Tibial artery (tissue), 4 donors: ENCODE data around the gene UGT8.
"Not testable (repeated sequence)": the region's sequence is repeated elsewhere in the genome, so short reads cannot be mapped to it uniquely, and the experiment has no call there.

ENCODE experiments used
- DNase-seq, 2 donors: peaks; one replicate each; pipeline ENCODE4 v3.0.0-alpha.2; 2019
- H3K27ac ChIP-seq, 2 donors: fragments of 200-600 bp; sonication (generic) in 1 of 2; 1 replicate in 1 of 2; 2 replicates in 1 of 2; pipeline ENCODE4 v1.5.1; 2018 to 2019; ENCODE audit warnings: mild to moderate bottlenecking in 1 of 2
- H3K27me3 ChIP-seq, 2 donors: fragments of 200-600 bp; sonication (generic) in 1 of 2; one replicate each; pipeline versions ENCODE4 v1.5.1 to v1.6.0; 2016 to 2019
- H3K36me3 ChIP-seq, 3 donors: fragments of 200-600 bp; sonication (generic) in 2 of 3; one replicate each; pipeline ENCODE4 v1.5.1; 2016 to 2019; ENCODE audit warnings: mild to moderate bottlenecking in 2 of 3
- H3K4me1 ChIP-seq, 4 donors: fragments of 200-600 bp; sonication (generic) in 2 of 4; 1 replicate in 3 of 4; 2 replicates in 1 of 4; pipeline ENCODE4 v1.5.1; 2016 to 2019
- H3K4me3 ChIP-seq, 2 donors: fragments of 200-600 bp; sonication (generic) in 1 of 2; 1 replicate in 1 of 2; 2 replicates in 1 of 2; pipeline ENCODE4 v1.5.1; 2018 to 2019; ENCODE audit warnings: mild to moderate bottlenecking in 2 of 2
- H3K9me3 ChIP-seq, 3 donors: fragments of 200-600 bp; sonication (generic) in 1 of 3; one replicate each; pipeline ENCODE4 v1.5.1; 2016 to 2019
- intact Hi-C: fragments of 100-400 bp; cut with DNase I; formaldehyde crosslinking; loops from one replicate; pipeline ENCODE4 v1.15.0; 2023; ENCODE audit warnings: low total_unique reads
- TF ChIP-seq, protein P1 (sequence below), 2 experiments: fragments of 200-600 bp in 1 of 2; fragments of 450-650 bp in 1 of 2; IDR thresholded peaks; one replicate each; pipeline ENCODE4 v1.5.1; 2017 to 2019; ENCODE audit warnings: antibody characterized with exemption in 2 of 2, mild to moderate bottlenecking in 1 of 2, moderate library complexity in 1 of 2

Gene UGT8

DNA sequence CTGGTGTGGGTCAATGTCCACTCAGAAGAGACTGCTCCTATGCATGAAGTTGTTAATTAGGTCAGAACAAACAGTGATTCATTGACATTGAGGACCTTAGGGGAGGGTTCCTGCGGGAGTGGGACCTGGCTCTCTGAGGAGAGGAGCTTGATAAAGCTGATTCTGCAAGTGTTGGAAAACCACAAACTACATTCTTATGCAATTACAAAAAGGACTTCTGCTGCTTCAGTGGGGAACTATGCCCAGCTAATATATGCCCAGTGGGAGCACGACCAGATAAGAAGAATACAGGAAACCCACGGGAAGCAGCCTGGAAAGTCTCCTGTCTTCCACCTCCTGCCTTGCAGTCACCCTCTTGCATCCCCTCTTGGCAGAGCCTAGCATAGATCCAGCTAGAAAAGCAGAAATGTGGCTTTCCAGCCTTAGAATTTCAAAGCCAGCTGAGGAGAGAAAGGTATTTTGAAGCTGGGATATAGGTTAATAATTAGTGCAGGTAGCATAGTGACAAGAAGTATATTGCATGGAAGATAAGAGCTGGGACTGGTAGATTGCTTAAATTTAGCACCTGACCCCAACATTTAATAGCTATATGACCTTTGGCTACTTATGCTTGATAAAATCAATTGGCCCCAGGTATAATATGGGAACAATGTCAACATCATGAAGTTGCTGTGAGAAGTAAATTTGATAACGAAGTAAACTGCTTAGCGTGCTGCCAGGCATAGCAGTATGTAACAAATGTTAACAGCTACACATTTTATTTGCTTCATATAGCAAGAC, 34.9 kb upstream of the UGT8 start:
- Histone ChIP-seq H3K27ac (no peak overlapping the region), H3K36me3 (no peaks in the 10 kb centered on the region), H3K4me1 (no peaks in the 10 kb centered on the region), H3K27me3 (no peaks in the 10 kb centered on the region), H3K4me3 (no peak overlapping the region), H3K9me3 (no peaks in the 10 kb centered on the region)
- TF ChIP-seq, protein P1, sequence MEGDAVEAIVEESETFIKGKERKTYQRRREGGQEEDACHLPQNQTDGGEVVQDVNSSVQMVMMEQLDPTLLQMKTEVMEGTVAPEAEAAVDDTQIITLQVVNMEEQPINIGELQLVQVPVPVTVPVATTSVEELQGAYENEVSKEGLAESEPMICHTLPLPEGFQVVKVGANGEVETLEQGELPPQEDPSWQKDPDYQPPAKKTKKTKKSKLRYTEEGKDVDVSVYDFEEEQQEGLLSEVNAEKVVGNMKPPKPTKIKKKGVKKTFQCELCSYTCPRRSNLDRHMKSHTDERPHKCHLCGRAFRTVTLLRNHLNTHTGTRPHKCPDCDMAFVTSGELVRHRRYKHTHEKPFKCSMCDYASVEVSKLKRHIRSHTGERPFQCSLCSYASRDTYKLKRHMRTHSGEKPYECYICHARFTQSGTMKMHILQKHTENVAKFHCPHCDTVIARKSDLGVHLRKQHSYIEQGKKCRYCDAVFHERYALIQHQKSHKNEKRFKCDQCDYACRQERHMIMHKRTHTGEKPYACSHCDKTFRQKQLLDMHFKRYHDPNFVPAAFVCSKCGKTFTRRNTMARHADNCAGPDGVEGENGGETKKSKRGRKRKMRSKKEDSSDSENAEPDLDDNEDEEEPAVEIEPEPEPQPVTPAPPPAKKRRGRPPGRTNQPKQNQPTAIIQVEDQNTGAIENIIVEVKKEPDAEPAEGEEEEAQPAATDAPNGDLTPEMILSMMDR (IDR thresholded peaks at IDR 0.05), result no peak
- intact Hi-C loops, result no loop called here
- DNase-seq, result no peak

DNA sequence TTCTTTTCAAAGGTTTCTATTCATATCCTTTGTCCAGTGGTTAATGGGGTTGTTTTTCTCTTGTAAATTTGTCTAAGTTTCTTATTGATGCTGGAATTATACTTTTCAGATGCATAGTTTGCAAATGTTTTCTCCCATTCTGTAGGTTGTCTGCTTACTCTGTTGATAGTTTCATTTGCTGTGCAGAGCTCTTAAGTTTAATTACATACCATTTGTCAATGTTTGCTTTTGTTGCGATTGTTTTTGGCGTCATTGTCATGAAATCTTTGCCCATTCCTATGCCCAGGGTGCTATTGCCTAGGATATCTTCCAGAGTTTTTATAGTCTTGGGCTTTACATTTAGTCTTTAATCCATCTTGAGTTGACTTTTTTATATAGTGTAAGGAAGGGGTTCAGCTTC, 21.2 kb upstream of the UGT8 start:
- TF ChIP-seq, protein P1 (IDR thresholded peaks at IDR 0.05), result no peak
- no peak overlapping the region for H3K4me3 ChIP-seq
- no peak overlapping the region for H3K27ac ChIP-seq
- intact Hi-C loops, result no loop called here
- no peaks in the 10 kb centered on the region for H3K36me3 ChIP-seq
- DNase-seq, result no peak
- no peaks in the 10 kb centered on the region for H3K4me1 ChIP-seq
- peaks cover 0 to 7% (median 0%) of the 10 kb centered on the region in 3 donors for H3K9me3 ChIP-seq
- no peaks in the 10 kb centered on the region for H3K27me3 ChIP-seq

DNA sequence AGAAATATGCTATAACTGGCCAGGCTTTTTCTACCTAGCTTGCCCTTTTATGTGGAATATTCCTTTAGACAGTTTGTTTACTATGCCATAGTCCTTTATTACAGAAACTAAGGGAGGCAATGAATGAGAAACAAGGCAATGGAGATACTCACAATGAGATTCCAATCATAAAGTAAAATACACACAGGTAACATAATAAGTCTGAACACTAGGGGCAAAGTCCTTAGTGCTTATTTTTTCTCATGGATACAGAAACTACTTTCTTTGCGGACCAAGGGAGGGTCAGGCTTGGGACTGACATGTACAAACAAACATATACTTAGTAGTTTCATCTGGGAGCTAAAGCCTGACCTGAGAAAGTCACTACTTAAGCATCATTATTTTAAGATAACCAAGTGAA, 16.0 kb upstream of the UGT8 start:
- intact Hi-C loops, result no loop called here
- no peak overlapping the region for H3K27ac ChIP-seq
- H3K27me3 ChIP-seq, result no peaks in the 10 kb centered on the region
- H3K36me3 ChIP-seq, result no peaks in the 10 kb centered on the region
- peaks cover 0 to 7% (median 0%) of the 10 kb centered on the region in 3 donors for H3K9me3 ChIP-seq
- H3K4me3 ChIP-seq, result no peak overlapping the region
- no peaks in the 10 kb centered on the region for H3K4me1 ChIP-seq
- TF ChIP-seq, protein P1 (IDR thresholded peaks at IDR 0.05), result no peak
- DNase-seq, result no peak

DNA sequence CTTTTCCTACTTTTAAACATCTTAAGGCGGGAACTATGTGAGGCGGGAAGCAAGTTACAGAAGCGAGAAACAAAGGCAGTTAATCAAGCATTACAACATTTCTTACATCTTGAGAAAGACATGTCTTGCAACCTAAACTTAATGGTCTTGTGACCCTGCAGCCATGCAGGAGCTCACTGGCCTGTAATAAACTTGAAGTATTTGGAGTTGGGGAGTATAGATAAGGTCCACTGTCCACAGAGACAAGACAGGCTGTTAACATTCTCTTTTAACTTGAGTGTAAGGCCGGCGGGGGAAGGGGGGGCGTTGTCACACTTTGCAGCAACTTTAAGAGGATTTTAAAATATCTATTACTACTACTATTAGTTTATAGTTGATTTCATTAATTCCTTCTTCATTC, 10.3 kb upstream of the UGT8 start:
- intact Hi-C loops, result no loop called here
- Histone ChIP-seq H3K27me3 (no peaks in the 10 kb centered on the region), H3K4me1 (no peaks in the 10 kb centered on the region), H3K36me3 (no peaks in the 10 kb centered on the region), H3K4me3 (no peak overlapping the region), H3K9me3 (no peaks in the 10 kb centered on the region), H3K27ac (no peak overlapping the region)
- TF ChIP-seq, protein P1 (IDR thresholded peaks at IDR 0.05), result no peak
- no peak for DNase-seq

DNA sequence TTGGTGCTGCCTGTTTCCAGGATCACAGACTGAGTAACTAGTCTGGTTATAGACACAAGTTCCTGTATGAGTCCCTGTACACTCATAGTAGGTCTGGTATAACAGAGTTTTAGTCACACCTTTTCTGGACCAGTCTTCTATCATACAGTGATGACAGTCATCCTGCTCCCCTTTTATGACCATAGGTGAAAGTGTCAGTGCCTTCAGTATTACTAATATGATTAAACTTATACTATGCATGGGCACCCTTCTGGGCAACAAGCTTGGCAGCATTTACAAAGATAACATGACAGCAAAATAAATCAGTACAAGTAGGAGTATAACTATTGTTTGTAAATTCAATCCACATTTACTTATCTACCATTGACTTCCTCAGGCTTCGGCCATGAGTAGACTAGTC, 8.2 kb upstream of the UGT8 start:
- H3K4me3 ChIP-seq, H3K27me3 ChIP-seq, intact Hi-C loops, H3K36me3 ChIP-seq, H3K27ac ChIP-seq, H3K4me1 ChIP-seq, H3K9me3 ChIP-seq, DNase-seq: not testable (repeated sequence)

DNA sequence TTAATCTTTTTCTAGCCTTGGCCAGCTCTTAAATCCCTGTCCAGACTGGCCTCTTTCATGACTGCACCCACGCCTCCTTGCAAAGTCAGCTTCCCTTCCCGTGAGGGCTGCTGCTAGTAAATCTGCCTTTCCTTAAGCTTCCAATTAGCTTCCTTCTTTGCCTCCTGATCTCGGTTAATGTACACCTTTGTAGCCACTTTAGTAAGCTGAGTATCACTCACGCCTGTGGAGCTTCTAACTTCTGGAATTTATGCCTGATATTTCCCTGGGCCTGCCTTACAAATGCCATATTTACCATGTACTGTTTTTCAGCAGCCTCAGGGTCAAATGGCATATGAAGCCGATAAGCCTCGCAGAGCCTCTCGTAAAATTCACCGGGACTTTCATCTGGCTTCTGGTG, 5.1 kb upstream of the UGT8 start:
- intact Hi-C loops, result no loop called here

More for the DNA sequence above, 5.1 kb upstream of the UGT8 start:
- H3K9me3 ChIP-seq, result no peaks in the 10 kb centered on the region
- no peak for DNase-seq
- TF ChIP-seq, protein P1 (IDR thresholded peaks at IDR 0.05), result no peak
- no peak overlapping the region for H3K4me3 ChIP-seq
- H3K27ac ChIP-seq, result no peak overlapping the region
- peaks cover 0 to 9% (median 4%) of the 10 kb centered on the region in 4 donors for H3K4me1 ChIP-seq
- H3K27me3 ChIP-seq, result peaks cover 0 to 14% of the 10 kb centered on the region in 2 donors
- no peaks in the 10 kb centered on the region for H3K36me3 ChIP-seq
